Measurements from ENCODE around the gene SEPTIN5.

- TF ChIP-seq NFE2L1 (CRISPR knock-in tag; IDR thresholded peaks at IDR 0.05): no peak
- TF ChIP-seq, protein P1, sequence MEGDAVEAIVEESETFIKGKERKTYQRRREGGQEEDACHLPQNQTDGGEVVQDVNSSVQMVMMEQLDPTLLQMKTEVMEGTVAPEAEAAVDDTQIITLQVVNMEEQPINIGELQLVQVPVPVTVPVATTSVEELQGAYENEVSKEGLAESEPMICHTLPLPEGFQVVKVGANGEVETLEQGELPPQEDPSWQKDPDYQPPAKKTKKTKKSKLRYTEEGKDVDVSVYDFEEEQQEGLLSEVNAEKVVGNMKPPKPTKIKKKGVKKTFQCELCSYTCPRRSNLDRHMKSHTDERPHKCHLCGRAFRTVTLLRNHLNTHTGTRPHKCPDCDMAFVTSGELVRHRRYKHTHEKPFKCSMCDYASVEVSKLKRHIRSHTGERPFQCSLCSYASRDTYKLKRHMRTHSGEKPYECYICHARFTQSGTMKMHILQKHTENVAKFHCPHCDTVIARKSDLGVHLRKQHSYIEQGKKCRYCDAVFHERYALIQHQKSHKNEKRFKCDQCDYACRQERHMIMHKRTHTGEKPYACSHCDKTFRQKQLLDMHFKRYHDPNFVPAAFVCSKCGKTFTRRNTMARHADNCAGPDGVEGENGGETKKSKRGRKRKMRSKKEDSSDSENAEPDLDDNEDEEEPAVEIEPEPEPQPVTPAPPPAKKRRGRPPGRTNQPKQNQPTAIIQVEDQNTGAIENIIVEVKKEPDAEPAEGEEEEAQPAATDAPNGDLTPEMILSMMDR (IDR thresholded peaks at IDR 0.05): no peak
- TF ChIP-seq HMGXB4 (CRISPR knock-in tag; IDR thresholded peaks at IDR 0.05): no peak
- TF ChIP-seq TP53 (CRISPR knock-in tag; IDR thresholded peaks at IDR 0.05): no peak
- TF ChIP-seq, protein P2, sequence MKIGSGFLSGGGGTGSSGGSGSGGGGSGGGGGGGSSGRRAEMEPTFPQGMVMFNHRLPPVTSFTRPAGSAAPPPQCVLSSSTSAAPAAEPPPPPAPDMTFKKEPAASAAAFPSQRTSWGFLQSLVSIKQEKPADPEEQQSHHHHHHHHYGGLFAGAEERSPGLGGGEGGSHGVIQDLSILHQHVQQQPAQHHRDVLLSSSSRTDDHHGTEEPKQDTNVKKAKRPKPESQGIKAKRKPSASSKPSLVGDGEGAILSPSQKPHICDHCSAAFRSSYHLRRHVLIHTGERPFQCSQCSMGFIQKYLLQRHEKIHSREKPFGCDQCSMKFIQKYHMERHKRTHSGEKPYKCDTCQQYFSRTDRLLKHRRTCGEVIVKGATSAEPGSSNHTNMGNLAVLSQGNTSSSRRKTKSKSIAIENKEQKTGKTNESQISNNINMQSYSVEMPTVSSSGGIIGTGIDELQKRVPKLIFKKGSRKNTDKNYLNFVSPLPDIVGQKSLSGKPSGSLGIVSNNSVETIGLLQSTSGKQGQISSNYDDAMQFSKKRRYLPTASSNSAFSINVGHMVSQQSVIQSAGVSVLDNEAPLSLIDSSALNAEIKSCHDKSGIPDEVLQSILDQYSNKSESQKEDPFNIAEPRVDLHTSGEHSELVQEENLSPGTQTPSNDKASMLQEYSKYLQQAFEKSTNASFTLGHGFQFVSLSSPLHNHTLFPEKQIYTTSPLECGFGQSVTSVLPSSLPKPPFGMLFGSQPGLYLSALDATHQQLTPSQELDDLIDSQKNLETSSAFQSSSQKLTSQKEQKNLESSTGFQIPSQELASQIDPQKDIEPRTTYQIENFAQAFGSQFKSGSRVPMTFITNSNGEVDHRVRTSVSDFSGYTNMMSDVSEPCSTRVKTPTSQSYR (CRISPR knock-in tag; IDR thresholded peaks at IDR 0.05): no peak
- no peak for TF ChIP-seq STAT6 (CRISPR knock-in tag; conservative IDR thresholded peaks at IDR 0.05; ENCODE audit: low read depth)
- no peak for TF ChIP-seq MYBL2 (CRISPR knock-in tag; IDR thresholded peaks at IDR 0.05)
- TF ChIP-seq, protein P3, sequence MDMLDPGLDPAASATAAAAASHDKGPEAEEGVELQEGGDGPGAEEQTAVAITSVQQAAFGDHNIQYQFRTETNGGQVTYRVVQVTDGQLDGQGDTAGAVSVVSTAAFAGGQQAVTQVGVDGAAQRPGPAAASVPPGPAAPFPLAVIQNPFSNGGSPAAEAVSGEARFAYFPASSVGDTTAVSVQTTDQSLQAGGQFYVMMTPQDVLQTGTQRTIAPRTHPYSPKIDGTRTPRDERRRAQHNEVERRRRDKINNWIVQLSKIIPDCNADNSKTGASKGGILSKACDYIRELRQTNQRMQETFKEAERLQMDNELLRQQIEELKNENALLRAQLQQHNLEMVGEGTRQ (CRISPR knock-in tag; IDR thresholded peaks at IDR 0.05): no peak
- TF ChIP-seq TEAD4 (CRISPR knock-in tag; IDR thresholded peaks at IDR 0.05): no peak
Measured at GRCh38 chr22:19728836-19729235, 14.5 kb downstream of the SEPTIN5 start.

Measured in WTC11 (cell line).